GM21529 (cell line): ENCODE measurements around the gene AP3D1.
"Not testable (repeated sequence)": the region's sequence is repeated elsewhere in the genome, so short reads cannot be mapped to it uniquely, and the experiment has no call there.

ENCODE experiments used
- ATAC-seq: cut with Tn5 transposase; IDR thresholded peaks from one replicate; pipeline ENCODE4 v1.9.1; 2021; ENCODE audit not compliant: unreplicated experiment

AP3D1 gene

DNA sequence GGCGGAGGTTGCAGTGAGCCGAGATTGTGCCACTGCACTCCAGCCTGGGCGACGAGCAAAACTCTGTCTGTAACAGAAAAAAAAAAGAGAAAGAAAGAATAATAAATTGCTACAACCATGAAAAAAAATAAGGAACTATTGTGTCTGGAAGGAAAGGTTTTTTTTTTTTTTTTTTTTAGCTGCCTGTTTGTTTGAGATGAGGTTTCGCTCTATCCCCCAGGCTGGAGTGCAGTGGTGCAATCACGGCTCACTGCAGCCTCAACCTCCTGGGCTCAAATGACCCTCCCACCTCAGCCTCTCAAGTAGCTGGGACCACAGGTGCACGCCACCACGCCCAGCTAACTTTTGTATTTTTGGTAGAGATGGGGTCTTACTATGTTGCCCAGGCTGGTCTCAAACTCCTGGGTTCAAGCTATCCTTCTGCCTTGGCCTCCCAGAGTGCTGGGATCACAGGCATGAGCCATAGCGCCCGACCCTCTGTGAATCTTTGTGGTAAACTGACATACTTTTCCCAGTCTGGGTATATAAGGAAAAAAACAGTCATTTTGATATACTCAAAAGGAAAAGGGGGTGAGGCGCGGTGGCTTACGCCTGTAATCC lies 59.3 kb downstream of the AP3D1 start:
- not testable (repeated sequence) for ATAC-seq

DNA sequence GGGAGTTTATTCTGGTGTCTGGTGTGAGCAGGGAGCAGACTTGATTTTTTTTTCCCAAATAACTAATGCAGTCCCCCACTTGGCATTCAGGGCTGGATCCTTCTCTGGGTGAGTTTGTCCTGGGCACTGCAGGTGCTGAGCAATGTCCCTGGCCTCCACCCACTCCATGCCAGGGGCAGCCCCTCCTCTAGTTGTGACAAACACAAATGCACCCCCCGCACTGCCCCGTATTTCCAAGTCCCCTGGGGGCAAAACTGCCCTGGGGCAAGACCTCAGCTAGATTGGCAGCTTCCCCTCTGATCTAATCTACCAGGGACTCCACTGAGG lies 61.7 kb downstream of the AP3D1 start:
- peak; percentile 2 for ATAC-seq

DNA sequence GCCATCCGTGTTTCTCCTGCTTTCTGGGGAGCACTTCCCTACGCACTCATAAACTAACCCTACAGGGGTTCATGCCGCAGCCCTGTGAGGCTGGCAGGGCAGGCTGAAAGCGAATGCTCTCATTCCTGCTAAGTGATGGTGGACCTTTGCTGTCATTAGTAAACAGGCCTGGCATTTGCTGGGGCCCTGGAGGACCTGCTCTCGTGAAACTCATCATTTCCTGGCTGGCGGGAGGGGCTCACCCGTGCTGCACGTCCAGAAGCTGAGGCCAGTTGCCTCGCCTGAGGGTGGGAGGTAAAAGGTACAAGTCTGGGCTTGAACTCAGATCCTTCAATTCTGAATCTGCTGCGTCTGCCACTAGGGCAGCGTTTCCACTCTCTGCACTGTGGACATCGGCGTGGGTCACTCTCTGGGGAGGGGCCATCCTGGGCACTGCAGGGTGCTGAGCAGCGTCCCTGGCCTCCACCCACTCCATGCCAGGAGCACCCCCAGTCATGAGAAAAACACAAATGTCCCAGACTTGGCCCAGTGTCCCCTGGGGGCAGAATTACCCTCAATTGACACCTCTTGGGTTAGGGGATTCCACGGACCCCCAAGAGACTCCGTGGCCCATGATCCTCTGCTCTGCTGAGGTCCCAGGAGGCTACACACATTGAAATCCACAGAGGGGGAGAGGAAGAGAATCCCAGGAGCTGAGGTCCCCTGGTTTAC lies 62.2 kb downstream of the AP3D1 start:
- no peak for ATAC-seq

DNA sequence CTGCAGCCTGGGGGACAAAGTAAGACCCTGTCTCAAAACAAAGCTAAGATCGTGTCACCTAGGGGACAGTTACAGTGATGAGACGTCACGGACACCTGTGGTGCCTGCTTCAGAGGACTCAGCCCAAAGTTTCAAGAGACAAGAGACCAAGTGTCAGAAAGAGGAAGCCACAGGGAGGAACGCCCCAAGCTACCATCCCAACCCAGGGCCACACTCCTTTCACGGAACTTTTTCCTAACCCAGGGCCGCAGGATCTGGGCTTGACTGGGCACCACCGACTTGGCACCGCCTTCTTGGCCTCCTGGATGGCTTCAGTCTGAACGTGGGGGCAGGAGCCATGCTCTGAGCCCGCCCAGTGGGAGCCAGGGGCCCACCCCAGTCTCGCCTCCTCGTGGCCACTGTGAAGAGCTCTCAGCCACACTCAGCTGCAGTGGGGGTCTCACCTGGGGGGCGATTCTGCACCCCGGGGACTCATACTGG lies 63.7 kb downstream of the AP3D1 start:
- ATAC-seq, result no peak

DNA sequence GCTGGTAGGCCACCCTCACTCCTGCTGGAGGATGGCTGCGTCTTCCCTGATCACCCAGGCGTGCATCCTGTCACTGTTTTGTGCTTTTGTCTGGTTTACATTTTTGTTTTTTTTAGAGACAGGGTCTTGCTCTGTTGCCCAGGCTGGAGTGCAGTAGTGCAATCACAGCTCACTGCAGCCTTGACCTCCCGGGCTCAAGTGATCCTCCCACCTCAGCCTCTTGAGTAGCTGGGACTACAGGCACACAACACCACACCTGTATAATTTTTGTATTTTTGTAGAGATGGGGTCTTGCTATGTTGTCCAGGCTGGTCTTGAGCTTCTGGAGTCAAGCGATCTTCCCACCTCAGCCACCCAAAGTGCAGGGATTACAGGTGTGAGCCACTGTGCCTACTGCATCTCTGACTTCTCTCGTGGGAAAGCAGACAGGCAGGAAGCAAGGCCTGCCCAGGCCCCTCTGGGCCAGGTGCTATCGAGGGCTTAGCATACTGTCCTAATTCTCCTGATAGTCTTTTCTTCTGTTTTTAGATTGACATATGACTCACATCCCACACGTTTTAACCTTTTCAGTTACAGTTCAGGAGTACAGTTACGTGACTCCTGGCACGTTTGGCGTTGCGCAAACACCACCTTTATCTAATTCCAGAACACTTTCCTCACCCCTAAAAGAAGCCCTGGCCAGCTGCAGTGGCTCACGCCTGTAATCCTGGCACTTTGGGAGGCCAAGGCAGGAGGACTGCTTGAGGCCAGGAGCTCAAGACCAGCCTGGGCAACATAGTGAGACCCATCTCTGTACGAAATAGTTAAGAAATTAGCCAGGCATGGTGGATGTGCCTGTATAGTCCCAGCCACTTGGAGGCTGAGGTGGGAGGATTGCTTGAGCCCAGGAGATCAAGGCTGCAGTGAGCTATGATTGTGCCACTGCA lies 64.4 kb downstream of the AP3D1 start:
- ATAC-seq, result not testable (repeated sequence)

DNA sequence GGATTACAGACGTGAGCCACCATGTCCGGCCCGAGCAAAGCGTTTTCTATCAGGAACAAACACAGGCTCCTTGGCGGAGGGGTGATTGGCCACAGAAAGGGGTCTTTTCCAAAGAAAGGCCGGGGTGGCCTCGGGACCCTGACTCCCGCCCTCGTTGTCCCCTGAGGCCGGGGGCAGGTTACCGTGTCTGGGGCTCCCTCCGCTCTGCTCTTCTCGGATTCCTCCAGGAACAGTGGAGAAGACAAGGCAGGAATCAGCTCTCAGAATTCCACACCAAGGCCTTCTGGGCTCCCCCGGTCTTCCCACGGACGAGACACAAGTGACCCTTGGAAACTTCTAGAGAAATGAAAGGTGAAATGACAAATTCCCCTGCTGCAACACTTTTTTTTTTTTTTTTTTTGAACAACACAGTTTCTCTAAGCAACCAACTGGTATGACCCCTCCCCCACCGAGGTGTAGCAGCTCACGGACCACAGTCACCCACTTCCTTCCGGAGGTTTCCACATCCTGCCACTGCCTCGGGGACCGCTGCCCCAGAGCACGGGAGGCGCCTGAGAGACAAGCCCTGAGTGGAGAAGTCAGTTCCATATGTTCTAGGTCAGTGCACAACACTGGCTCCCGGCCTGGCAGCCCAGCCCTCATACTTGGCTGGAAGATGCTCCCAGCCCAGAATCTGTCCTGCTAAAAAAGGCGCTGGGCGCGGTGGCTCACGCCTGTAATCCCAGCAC lies 66.2 kb downstream of the AP3D1 start:
- ATAC-seq, result peak; percentile 36

DNA sequence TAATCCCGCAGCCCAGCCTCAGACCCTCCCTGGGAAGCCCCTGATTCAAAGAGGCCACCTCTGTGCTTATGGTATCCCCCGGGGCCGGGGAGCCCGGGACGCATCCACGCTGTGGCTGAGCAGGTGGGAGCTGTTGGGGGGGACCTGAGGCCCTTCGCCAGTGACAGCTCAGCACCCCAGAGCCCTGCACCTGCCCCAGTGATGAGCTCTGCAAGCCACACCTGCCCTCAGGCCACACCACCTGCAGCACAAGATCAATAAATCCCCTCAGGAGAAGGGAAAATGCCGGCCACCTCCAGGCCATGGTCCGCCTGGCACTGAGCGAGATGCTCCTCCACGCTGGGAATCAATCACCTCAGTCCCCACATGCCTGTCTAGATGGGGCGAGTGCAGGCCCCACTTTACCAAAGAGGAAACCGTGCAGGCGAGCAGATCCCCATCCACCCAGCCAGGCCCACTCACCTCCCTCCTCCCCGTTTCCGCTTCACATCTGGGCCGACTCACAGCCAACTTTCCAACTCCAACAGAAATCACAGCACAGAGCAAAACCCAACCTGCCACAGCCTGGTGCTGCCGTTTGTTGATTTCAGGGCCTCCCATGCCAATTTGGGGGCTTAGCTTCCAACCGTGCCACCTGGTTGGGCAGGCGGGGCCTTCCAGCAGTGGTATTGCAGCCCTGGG lies 68.1 kb downstream of the AP3D1 start:
- no peak for ATAC-seq

DNA sequence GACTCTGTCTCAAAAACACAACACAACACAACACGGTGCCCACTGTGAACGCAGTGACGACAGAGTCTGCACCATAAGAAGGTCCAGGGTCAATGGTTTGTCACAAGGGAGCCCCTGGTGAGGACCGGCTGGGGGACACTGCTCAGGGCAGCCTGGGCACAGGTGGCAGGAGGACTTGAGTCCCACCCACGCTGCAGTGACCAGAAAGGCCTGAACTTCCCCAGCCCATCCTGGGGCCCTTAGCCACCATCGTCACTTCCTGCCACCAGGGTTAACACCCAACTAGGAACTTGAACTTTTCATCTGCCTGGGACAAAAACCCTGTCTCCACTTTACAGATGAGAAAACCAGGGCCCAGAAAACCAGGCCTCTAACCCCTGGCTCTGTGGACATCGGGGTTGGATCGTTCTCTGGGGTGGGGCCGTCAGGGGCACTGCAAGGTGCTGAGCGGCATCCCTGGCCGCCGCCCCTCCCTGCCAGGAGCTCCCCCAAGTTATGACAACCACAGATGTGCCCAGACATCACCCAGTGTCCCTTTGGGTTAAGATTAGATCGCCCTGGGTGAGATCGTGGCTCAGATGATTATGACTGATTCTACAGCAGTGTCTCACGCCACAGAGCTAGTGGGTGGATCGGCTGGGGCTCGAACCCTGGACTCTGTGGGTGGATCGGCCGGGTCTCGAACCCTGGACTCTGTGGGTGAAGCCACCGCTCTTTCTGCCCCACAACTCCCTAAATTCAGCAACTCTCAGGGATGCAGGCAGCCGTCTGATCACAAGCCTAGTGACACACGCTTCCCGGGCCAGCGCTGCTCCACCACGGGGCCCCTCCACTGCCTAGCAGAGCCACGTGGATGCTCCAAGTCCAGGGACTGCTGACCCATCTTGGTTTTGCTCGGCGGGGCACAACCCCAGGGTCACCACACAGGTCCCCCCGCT lies 69.2 kb downstream of the AP3D1 start:
- no peak for ATAC-seq

DNA sequence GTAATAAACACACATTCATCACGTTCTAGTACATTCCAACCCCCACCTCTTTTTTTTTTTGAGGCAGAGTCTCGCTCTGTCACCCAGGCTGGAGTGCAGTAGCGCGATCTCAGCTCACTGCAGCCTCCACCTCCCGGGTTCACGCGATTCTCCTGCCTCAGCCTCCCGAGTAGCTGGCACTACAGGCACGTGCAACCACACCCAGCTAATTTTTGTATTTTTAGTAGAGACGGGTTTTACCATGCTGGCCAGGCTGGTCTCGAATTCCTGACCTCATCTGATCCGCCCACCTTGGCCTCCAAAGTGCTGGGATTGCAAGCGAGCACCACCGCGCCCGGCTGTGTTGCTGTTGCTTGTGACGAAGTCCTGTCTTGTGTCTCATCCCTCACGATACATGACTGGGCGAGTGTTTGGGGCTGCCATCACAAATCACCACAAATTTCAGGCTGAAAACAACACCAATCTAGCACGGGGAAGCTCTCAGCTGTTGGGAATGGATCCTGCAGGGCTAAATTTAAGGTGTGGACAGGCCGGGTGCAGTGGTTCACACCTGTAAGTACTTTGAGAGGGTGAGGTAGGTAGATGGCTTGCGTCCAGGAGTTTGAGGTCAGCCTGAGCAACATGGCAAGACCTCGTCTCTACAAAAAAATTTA lies 70.9 kb downstream of the AP3D1 start:
- no peak for ATAC-seq

DNA sequence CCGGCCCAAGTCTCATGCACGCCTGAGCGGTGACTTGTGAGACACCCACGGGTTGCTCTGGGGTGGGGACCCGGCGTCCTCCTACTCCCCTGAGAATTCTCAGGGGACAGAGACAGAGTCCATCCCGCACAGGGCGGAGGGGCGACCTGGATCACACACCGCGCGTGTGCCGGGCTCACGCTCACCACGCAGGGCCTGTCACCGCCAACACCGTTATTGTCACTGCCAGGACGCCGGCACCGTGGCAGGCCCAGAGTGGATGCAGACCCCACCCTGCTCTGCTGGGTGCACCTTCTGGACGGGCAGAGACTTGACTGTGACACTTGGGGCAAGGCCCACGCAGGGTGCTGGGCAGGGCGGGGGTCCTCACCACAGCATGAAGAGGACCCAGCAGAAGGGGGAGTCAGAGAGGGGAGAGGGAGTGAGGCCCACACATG lies 71.5 kb downstream of the AP3D1 start:
- no peak for ATAC-seq

DNA sequence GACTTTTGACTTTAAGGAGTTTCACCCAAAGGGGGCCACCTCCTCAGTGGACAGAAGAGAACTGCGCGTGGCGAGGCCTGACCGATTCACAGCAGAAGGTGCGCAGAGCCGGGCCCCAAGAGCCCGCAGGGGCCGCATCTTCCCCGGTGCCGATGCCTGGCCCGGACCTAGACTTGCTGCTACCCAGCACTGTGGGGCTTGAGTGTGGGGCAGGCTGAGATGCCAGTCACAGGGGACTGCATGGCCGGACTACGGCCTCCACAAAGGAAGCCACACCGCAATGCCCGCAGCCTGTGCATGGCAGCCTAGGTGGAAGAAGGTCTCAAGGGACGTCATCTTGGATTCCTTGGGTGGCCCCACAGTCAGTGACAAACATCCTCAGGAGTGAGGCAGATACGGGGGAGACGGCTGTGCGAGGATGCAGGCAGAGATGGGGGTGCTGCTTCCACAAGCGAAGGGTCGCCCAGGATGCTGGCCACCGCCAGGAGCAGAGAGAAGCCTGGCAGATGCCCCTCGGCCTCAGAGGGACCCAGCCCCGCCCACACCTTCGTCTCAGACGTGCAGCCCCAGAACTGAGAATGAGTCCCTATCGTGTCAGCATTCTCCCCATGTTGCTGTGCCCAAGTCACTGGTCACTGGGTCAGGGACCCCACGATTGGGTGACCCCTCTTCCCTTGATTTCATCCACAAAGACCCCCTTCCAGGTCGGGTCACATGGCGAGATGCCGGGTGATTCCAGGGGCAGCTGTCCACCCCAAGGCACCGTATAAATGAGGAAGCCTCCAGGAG lies 72.1 kb downstream of the AP3D1 start:
- no peak for ATAC-seq

DNA sequence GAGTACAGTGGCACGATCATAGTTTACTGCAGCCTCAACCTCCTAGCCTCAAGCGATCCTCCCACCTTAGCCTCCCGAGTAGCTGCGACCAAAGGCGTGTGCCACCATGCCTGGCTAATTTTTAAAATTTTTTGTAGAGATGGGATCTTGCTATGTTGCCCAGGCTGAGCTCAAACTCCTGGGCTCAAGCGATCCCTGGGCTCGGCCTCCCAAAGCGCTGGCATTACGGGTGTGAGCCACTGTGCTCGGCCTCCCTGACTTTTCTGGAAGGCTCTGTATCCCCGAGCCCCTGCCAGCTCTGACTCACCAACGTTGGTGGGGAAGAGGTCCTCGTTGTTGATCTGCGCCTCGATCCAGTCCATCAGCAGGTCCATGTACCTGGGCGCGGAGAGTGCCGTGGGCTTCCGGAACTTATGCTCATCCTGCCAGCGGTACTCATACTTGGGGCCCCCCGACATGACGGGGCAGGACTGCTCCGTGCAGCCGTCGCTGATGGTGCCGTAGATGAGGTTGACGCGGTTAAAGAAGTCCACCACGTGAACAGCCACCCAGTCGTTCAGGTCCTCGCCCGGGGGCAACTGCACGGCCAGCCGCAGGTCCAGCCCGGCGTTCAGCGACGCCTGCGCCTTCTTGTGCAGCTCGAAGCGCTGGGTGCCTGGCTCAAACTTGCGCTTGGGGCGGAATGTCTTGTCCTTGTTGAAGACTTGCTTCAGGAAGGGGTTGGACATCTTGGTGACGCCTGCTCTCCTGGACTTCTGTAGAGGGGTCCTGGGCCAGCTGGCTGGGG lies 73.3 kb downstream of the AP3D1 start:
- no peak for ATAC-seq

DNA sequence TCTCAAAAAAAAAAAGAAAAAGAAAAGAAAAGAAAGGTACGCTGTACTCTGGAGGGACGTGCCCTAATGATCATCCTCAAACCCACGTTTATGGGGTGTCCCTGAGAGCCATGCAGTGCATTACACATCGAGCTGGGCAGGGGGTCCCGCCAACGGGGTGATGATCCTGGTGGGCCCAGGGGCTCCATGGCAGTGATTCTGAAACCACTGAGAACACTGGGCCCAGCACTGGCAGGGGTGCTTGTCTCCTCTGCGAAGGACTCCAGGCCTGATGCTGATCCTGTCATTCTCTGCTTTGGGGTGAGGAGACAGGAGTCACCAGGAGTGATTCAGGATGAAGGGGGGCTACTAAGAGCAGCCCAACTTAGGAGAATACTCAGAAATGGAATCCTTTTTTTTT lies 74.0 kb downstream of the AP3D1 start:
- ATAC-seq, result no peak

DNA sequence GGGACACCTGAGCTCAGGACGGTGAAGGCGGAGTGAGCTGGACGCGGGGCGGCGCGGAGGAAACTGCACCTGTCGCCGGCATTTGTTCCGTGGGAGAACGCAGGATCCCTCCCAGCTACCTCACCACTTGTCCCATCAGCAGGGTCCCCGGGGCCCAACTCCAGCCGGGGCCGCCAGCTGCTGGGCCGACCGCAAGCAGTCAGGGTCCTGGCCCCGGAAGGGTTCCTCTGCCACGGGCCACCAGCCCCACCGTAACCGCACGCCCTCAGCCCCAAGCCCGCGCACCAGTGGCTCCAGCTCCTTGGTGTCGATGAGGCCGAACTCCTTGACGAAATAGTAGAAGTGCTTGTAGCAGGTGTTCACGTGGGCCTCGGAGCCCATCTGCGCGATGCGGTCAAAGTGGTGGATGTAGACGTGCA lies 74.8 kb downstream of the AP3D1 start:
- no peak for ATAC-seq

DNA sequence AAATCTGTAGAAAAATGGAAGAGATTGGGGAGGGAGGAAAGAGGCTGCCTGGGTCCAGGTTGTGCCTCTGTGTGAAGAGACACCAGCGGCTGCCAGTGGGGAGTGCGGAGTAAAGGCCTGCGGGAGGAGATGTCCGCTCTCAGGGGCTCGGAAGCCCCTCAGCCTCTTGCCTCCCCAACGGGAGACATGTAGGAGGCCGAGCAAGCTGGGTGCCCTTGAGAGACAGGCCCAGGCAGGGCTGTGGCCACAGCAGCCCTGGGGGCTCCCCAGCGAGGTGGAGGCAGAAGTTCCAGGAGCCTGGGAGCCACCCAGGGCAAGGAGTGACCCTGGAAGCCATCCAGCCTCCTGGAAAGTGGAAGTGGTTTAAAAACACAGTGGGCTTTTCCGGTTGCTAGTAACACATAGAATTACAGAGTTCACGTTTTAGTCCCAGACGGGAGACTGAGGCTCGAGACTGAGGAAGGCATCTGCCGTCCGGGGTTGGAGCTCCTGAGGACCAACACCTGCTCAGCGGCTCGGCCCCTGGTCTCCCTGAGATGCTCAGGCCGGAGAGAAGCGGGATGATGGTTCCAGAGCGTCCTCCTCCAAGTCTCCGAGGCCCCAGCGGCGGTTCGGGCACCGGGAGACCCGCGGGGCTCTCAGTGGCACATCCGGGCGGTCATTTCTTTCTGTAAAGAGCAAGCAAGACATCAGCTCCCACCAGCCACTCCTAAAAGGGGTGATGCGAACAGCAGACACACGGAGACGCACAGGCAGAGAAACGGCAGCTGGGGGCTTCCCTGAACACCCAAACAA lies 78.4 kb downstream of the AP3D1 start:
- no peak for ATAC-seq

DNA sequence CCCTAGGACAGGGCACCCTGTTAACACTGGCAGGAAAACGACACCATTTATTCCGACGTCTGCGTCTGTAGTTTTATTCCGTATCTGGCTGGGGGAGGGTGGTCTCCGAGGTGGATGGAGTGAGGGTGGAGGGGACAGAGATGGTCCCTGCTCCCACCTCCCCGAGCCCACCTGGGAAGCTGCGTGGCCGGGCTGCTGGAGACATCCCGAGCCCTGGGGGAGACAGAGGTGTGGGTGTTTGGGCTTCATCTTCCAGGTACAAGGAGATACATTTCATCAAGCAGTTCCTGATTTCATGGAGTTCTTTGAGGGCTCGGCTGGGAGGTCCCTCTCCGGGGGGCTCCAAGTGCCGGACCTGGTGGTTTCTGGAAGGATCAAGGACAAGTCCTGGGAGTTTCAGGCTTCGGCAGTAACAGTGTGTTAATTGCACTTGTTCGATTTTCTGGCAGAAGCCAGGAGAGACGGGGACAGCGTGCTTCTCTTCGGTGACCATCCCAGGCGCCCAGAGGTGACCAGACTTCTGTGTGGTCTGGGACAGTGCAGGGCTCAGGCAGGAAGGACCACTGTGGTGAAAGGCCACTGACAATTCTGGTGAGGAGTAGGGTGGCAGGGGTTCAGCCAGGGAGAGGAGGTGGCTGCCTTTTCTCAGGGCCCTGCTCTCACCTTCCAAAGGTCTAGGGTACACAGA lies 80.2 kb downstream of the AP3D1 start:
- no peak for ATAC-seq
